Ovary (tissue), 10 donors: ENCODE measurements around the gene PTX3. TPM values are rescaled to one million over a fixed set of nuclear protein-coding genes. Genes with fewer than 3 reads are reported as not detected.
A peak's percentile ranks its signal among the peaks of the same experiment; 100 is the strongest.

Source experiments
- DNase-seq, 5 donors: peaks; one replicate each; pipeline ENCODE4 v3.0.0-alpha.2; 2019 to 2020
- H3K27ac ChIP-seq, 2 donors: fragments of 200-600 bp; one replicate each; pipeline versions ENCODE4 v1.5.1 to v1.8.0; 2019 to 2022
- H3K27me3 ChIP-seq: fragments of 200-600 bp; one replicate; pipeline ENCODE4 v1.8.0; 2022
- H3K36me3 ChIP-seq: fragments of 200-600 bp; sonication (generic); one replicate; pipeline ENCODE4 v1.5.1; 2019
- H3K4me1 ChIP-seq: one replicate; pipeline ENCODE4 v1.8.1; 2013; ENCODE audit warnings: mild to moderate bottlenecking, moderate library complexity; ENCODE audit not compliant: insufficient read depth
- H3K4me3 ChIP-seq: fragments of 200-600 bp; sonication (generic); one replicate; pipeline ENCODE4 v1.5.1; 2017
- H3K9me3 ChIP-seq, 2 donors: fragments of 200-600 bp in 1 of 2; sonication (generic) in 1 of 2; one replicate each; pipeline versions ENCODE4 v1.5.1 to v1.8.1; 2013 to 2019; ENCODE audit warnings: mild to moderate bottlenecking in 1 of 2, moderate library complexity in 1 of 2
- EP300 ChIP-seq: sonication (generic); formaldehyde crosslinking; IDR thresholded peaks from one replicate; pipeline ENCODE4 v1.6.1; 2017; ENCODE audit warnings: antibody characterized with exemption
- POLR2A ChIP-seq: fragments of 450-650 bp; IDR thresholded peaks from one replicate; pipeline ENCODE4 v1.6.1; 2017; ENCODE audit warnings: antibody characterized with exemption, mild to moderate bottlenecking, moderate library complexity
- WGBS, 3 donors: extraction: QIAGEN DNeasy Blood & Tissue Kit in 1 of 3; methylation state at CpG; one replicate each; pipeline versions ENCODE4 v1.1.5 to v1.1.7; 2013 to 2017; 5-methylcytosine and 5-hydroxymethylcytosine counted together
- intact Hi-C, 4 donors: fragments of 100-400 bp; cut with DNase I; formaldehyde crosslinking; loops; one replicate each; pipeline versions ENCODE4 v1.11.0 to v1.15.1; 2022 to 2023
- long read RNA-seq, 3 donors: library from polyadenylated mRNA in 2 of 3; unstranded in 2 of 3; transcript quantifications; one replicate each; pipeline ENCODE4 v2.0.0 and lab custom pipeline, GENCODE V29; 2021 to 2026
- polyA plus RNA-seq, 2 donors: library from polyadenylated mRNA; stranded (reverse); fragments of 200-250 nt in 1 of 2; fragments of 350-450 nt in 1 of 2; fragmentation: Illumina TruSeq in 1 of 2; extraction: RNeasy Lipid Tissue Mini Kit (QIAGEN cat#74804) in 1 of 2; gene quantifications; one replicate each; pipeline ENCODE4 v1.2.3, GENCODE V29; 2013 to 2014
- total RNA-seq, 7 donors: library from RNA; depleted of rRNA in 2 of 7; stranded (reverse); fragments of >200 nt in 2 of 7; fragmentation: NEBNext Ultra II Directional in 3 of 7; extraction: Animal tissue kit (Norgen Biotek cat#: 25700) in 3 of 7; gene quantifications; one replicate each; pipeline versions ENCODE4 v1.1.0 to v1.2.4, GENCODE V29; 2016 to 2023
- TF ChIP-seq, protein P1 (sequence below), 3 donors: fragments of 450-650 bp in 2 of 3; fragments of 200-600 bp in 1 of 3; IDR thresholded peaks; one replicate each; pipeline versions ENCODE4 v1.5.1 to v1.8.0; 2016 to 2022; ENCODE audit warnings: antibody characterized with exemption in 3 of 3, mild to moderate bottlenecking in 1 of 3
- donor health status: DM: no; HTN: no; CAD: no; lungs with moderate emphysema.
- donor health status: DM: no; HTN: no; CAD: no.
- donor health status: Bipolar disorder and iron deficiency.
- donor health status: DM: yes; HTN: yes; CAD: no.
- donor health status: DM: no; HTN: no; CAD: no.
- donor health status: DM: yes; HTN: yes; CAD: no.

The PTX3 gene
- 1 to 10 TPM in 5 of 7 donors, under 1 TPM in 1, not detected in 1; 0.61 to 2.3 (median 1.6) TPM for total RNA-seq
- 1 to 10 TPM; 2.9 to 3.0 TPM for polyA plus RNA-seq
- long read RNA-seq, donor 1, result 0 reads
- long read RNA-seq, donor 2, partial matches to known transcripts, result 0 of 2 reads
- long read RNA-seq, donor 2, other reads (novel, unspliced or antisense), result 0 of 2 reads
- long read RNA-seq, donor 3, partial matches to known transcripts, result 0 of 1 reads
- long read RNA-seq, donor 3, other reads (novel, unspliced or antisense), result 1 of 1 reads

DNA sequence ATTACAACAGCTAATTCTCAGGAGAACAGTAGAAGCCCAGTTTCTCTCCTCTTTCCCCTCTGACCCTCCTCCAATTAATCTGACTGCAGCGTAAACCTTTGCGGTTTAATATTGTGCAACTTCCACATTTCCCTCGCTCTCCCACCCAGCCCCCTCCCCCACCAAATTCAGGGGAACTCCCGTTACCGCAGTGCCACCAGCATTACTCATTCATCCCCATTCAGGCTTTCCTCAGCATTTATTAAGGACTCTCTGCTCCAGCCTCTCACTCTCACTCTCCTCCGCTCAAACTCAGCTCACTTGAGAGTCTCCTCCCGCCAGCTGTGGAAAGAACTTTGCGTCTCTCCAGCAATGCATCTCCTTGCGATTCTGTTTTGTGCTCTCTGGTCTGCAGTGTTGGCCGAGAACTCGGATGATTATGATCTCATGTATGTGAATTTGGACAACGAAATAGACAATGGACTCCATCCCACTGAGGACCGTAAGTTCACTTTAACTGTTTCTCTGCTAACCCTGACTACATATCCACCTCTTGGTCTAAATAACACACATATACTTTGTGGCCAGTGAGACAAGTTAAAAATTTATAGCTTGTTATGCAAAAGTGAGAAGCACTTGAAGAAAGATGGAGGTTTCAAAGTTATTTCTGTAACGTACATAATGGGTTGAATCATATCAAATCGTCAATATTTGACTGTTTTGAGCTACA is at the start of gene PTX3:
TSS of gene PTX3 (plus strand) at position 268 of the 709 bp plus-strand sequence. CDS start at position 352, 84 bp downstream.
- Histone ChIP-seq H3K27me3 (no peaks in the 10 kb centered on the region), H3K36me3 (no peaks in the 10 kb centered on the region), H3K9me3 (no peaks in the 10 kb centered on the region), H3K4me1 (peaks cover 2% of the 10 kb centered on the region), H3K4me3 (peak within 1 kb of the TSS; percentile 27), H3K27ac (no peak within 1 kb of the TSS)
- intact Hi-C loops, result no loop called here
- DNase-seq, result peak in 1 of 5 donors; percentile 28
- WGBS, 3 donors, result 2 to 3% (median 3%) methylated on average over 15 of the region's 15 CpGs
- TF ChIP-seq, protein P1, sequence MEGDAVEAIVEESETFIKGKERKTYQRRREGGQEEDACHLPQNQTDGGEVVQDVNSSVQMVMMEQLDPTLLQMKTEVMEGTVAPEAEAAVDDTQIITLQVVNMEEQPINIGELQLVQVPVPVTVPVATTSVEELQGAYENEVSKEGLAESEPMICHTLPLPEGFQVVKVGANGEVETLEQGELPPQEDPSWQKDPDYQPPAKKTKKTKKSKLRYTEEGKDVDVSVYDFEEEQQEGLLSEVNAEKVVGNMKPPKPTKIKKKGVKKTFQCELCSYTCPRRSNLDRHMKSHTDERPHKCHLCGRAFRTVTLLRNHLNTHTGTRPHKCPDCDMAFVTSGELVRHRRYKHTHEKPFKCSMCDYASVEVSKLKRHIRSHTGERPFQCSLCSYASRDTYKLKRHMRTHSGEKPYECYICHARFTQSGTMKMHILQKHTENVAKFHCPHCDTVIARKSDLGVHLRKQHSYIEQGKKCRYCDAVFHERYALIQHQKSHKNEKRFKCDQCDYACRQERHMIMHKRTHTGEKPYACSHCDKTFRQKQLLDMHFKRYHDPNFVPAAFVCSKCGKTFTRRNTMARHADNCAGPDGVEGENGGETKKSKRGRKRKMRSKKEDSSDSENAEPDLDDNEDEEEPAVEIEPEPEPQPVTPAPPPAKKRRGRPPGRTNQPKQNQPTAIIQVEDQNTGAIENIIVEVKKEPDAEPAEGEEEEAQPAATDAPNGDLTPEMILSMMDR (IDR thresholded peaks at IDR 0.05), result no peak
- TF ChIP-seq POLR2A (no peak), EP300 (no peak)

DNA sequence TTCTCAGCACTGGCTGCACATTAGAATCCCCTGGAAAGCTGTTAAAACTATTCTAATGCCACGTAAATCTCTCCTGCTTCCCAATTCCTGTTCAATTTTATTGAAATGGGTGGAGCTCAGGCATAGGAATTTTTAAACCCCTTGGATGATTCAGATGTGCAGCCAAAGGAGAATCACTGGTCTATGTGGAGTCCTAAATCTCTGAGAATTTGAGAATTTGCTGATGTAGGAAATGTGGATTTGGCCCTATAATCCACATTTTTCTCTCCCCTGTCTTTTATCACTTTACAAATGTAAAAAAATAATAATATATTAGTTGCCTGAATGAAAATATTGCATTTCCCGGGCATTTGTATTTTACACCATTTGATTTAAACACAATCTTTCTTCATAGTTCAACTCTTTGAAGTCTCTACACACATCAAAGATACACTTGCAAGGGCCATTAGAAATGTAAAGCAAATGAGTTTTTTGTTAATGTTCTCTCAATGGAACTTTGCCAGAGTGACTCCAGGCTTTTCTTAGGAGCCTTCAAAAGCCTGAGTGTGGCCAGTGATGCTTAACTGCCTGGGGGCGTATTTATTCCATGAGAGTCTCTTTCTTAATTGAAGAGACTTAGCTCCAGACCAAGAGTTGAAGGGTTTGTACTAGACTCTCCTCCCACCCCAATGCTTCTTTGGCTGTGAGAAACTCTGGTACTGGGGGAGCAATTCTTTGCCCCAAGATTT is 48.8 kb upstream of the PTX3 start:
- Histone ChIP-seq H3K27ac (no peak overlapping the region), H3K4me3 (no peak overlapping the region), H3K27me3 (no peaks in the 10 kb centered on the region), H3K4me1 (no peaks in the 10 kb centered on the region), H3K9me3 (no peaks in the 10 kb centered on the region), H3K36me3 (no peaks in the 10 kb centered on the region)
- no peak for DNase-seq
- TF ChIP-seq EP300 (no peak), POLR2A (no peak)
- TF ChIP-seq, protein P1 (IDR thresholded peaks at IDR 0.05), result no peak
- intact Hi-C loops, result no loop called here
- 42 to 51% (median 51%) methylated on average over 3 of the region's 3 CpGs for WGBS, 3 donors

DNA sequence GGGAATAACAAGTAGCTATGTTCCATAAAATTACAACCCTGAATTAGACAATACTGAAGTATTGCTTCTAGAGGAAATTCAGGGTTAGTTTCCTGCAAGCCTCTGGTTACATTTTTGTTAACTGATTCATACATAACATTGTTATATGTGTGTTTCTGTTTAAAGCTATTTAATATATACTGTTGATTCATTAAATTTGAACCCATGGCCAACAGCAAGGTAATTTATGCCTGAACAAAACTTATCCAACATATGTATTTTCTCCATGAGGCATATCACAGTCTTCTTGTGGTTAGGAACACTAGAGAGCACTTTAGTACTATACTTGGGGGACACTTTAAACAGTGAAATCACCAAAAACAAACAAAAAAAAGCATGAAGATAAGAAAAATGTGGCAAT is 47.7 kb upstream of the PTX3 start:
- Histone ChIP-seq H3K27me3 (no peaks in the 10 kb centered on the region), H3K4me3 (no peak overlapping the region), H3K4me1 (no peaks in the 10 kb centered on the region), H3K27ac (no peak overlapping the region), H3K36me3 (no peaks in the 10 kb centered on the region), H3K9me3 (no peaks in the 10 kb centered on the region)
- TF ChIP-seq POLR2A, result no peak
- TF ChIP-seq, protein P1 (IDR thresholded peaks at IDR 0.05), result no peak
- no peak for TF ChIP-seq EP300
- intact Hi-C loops, result no loop called here
- DNase-seq, result no peak

DNA sequence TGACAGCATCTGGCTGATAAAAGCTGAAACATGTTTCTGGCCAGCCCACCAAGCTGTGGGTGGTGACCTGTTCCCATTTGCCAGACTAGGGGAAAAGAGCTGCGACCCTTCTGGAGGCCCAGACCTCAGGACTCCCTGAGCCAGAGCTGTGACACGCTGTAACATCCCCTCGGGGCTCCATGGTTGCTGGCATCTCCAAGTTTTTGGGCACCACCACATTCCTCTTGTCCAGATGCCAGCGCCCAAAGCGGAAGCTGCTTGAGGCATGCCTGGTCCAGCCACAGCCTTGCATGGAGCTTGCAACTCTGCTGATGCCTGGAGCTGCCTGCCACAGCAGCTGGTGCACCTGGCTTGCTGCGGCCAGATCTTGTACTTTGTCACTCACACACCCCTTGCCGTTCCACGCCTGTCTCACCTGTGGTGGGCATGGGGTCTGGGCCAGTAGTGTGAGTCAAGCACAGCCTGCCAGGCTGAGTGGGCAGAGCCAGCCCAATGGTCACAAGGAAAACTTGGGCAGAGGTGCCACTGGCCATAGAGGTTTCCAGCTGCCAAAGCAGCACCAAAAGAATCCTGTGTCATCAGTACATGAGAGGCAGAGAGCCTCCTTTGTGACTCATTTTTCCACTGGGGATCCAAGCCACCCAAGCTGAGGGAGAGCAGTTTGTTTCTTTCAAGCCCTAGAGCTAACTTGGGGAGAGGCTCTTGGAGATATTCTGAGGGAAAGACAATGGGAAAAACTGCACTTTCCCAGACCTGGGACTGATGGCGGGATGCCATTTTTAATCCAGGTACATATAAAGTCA is 45.7 kb upstream of the PTX3 start:
- no peak overlapping the region for H3K27ac ChIP-seq
- intact Hi-C loops, result no loop called here
- no peak overlapping the region for H3K4me3 ChIP-seq
- no peaks in the 10 kb centered on the region for H3K9me3 ChIP-seq
- TF ChIP-seq, protein P1 (IDR thresholded peaks at IDR 0.05), result no peak
- TF ChIP-seq EP300 (no peak), POLR2A (no peak)
- WGBS, 3 donors, result 91 to 95% (median 93%) methylated on average over 9 of the region's 9 CpGs
- no peaks in the 10 kb centered on the region for H3K27me3 ChIP-seq
- H3K4me1 ChIP-seq, result no peaks in the 10 kb centered on the region
- no peak for DNase-seq
- H3K36me3 ChIP-seq, result no peaks in the 10 kb centered on the region
